Heart left ventricle (tissue), 13 donors: ENCODE measurements around the gene BTBD8.

Experiments used
- POLR2A ChIP-seq, 2 donors: fragments of 450-650 bp; IDR thresholded peaks; one replicate each; pipeline ENCODE4 v1.6.1; 2017; ENCODE audit warnings: antibody characterized with exemption in 2 of 2, mild to moderate bottlenecking in 2 of 2, moderate library complexity in 2 of 2
- TF ChIP-seq, protein P1 (sequence below), 12 donors: fragments of 200-600 bp; sonication (generic) in 4 of 12; IDR thresholded peaks; one replicate each; pipeline versions ENCODE4 v1.5.0 to v1.8.0; 2018 to 2022; ENCODE audit warnings: antibody characterized with exemption in 12 of 12, mild to moderate bottlenecking in 5 of 12
- donor health status: ischemic (EF 13 %, LVEDD 7.1; RV severe dilation, severe dysfunction).
- donor health status: DM: no; HTN: yes; CAD: no.
- donor health status: DM: no; HTN: no; CAD: no.
- donor health status: ischemic (EF 25% LVEDD 6.9; RV normal size, moderate dysfunction).
- donor health status: ischemic (EF 25% LVEDD 5.7; RV mildly dilated, moderate dysfunction).
- donor health status: ischemic (EF 35%, LVEDD 5.7; RV mildly dilated, moderate dysfunction).
- donor health status: nonischemic (EF 11% LVEDD 7.7; RV severe dilation, severe dysfunction).
- donor health status: DM: yes; HTN: yes; CAD: no.
- donor health status: PGD.
- donor health status: ischemic (EF 29% LVEDD 5.4; RV normal size, mild dysfunction).
- donor health status: nonischemic (EF 23%, LVEDD 6.1; RV moderate dilation, normal function).

DNA sequence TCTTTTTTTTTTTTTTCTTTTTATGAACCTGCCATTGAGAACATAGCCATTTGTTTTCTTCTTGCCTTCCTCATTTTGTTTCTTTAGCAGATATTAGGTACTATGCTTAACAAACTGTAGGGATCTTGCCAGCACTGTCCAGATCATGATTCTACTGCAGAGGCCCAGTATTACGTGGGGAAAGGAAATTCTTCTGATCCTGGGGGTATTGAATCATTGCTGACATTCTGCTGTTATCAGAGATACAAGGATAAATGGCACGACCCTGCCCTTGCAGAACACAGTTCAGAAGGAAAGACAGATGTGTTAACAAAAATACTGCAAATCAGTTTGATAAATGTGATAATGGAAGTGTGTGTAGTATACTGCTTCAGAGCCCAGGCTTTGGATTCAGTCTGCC, 56.2 kb downstream of the BTBD8 start:
- TF ChIP-seq, protein P1, sequence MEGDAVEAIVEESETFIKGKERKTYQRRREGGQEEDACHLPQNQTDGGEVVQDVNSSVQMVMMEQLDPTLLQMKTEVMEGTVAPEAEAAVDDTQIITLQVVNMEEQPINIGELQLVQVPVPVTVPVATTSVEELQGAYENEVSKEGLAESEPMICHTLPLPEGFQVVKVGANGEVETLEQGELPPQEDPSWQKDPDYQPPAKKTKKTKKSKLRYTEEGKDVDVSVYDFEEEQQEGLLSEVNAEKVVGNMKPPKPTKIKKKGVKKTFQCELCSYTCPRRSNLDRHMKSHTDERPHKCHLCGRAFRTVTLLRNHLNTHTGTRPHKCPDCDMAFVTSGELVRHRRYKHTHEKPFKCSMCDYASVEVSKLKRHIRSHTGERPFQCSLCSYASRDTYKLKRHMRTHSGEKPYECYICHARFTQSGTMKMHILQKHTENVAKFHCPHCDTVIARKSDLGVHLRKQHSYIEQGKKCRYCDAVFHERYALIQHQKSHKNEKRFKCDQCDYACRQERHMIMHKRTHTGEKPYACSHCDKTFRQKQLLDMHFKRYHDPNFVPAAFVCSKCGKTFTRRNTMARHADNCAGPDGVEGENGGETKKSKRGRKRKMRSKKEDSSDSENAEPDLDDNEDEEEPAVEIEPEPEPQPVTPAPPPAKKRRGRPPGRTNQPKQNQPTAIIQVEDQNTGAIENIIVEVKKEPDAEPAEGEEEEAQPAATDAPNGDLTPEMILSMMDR (IDR thresholded peaks at IDR 0.05), result no peak
- no peak for TF ChIP-seq POLR2A (IDR thresholded peaks at IDR 0.05)
